Osteoblast (primary cell): ENCODE measurements around the gene CYP11A1. TPM values are rescaled to one million over a fixed set of nuclear protein-coding genes. Genes with fewer than 3 reads are reported as not detected.

Experiments
- DNase-seq: peaks from one replicate; pipeline ENCODE4 v3.0.0; 2011; ENCODE audit warnings: low spot score, mixed read lengths; ENCODE audit not compliant: insufficient read length; ENCODE audit errors: missing footprints
- H2AFZ ChIP-seq: 2 replicates; pipeline ENCODE4 v1.6.0; 2011; ENCODE audit warnings: mild to moderate bottlenecking, low read length
- H3K27ac ChIP-seq: 2 replicates; pipeline ENCODE4 v1.5.1; 2011; ENCODE audit warnings: mild to moderate bottlenecking, low read depth, low read length, moderate library complexity
- H3K27me3 ChIP-seq: 2 replicates; pipeline ENCODE4 v1.6.0; 2012; ENCODE audit warnings: mild to moderate bottlenecking, control low read depth, inconsistent platforms, low read length, moderate library complexity; ENCODE audit not compliant: insufficient read depth
- H3K36me3 ChIP-seq: 2 replicates; pipeline ENCODE4 v1.5.1; 2011; ENCODE audit warnings: mild to moderate bottlenecking, low read length, control low read depth, moderate library complexity; ENCODE audit not compliant: insufficient read depth
- H3K4me1 ChIP-seq: 2 replicates; pipeline ENCODE4 v1.5.1; 2011; ENCODE audit warnings: mild to moderate bottlenecking, low read length, control low read depth, moderate library complexity; ENCODE audit not compliant: insufficient read depth
- H3K4me2 ChIP-seq: 2 replicates; pipeline ENCODE4 v1.6.0; 2011; ENCODE audit warnings: mild to moderate bottlenecking, low read length; ENCODE audit not compliant: insufficient read depth
- H3K4me3 ChIP-seq: fragments of 200-600 bp; sonication (generic); 3 replicates; pipeline ENCODE4 v1.5.1; 2012; ENCODE audit warnings: mild to moderate bottlenecking, low read length, inconsistent platforms; ENCODE audit not compliant: insufficient read depth
- H3K79me2 ChIP-seq: 2 replicates; pipeline ENCODE4 v1.6.0; 2012; ENCODE audit warnings: mild to moderate bottlenecking, low read length, control low read depth, inconsistent platforms; ENCODE audit not compliant: insufficient read depth
- H3K9me3 ChIP-seq: 2 replicates; pipeline ENCODE4 v1.5.1; 2011; ENCODE audit warnings: low read depth, low read length, control low read depth
- H4K20me1 ChIP-seq: 2 replicates; pipeline ENCODE4 v1.6.0; 2012; ENCODE audit warnings: mild to moderate bottlenecking, low read length, control low read depth; ENCODE audit not compliant: insufficient read depth
- total RNA-seq: library from RNA; depleted of rRNA; stranded (reverse); fragments of >200 nt; gene quantifications from 2 replicates; pipeline ENCODE4 v1.2.3, GENCODE V29; 2012
- TF ChIP-seq, protein P1 (sequence below): IDR thresholded peaks from 2 replicates; pipeline ENCODE4 v1.5.1; 2011; ENCODE audit warnings: mild to moderate bottlenecking, low read depth, low read length, moderate library complexity; ENCODE audit errors: extremely low read depth

The CYP11A1 gene
- total RNA-seq, 1 donor = 1.4 TPM

GRCh38 chr15:74382004-74382816, 14.8 kb upstream of the CYP11A1 start:
- TF ChIP-seq, protein P1, sequence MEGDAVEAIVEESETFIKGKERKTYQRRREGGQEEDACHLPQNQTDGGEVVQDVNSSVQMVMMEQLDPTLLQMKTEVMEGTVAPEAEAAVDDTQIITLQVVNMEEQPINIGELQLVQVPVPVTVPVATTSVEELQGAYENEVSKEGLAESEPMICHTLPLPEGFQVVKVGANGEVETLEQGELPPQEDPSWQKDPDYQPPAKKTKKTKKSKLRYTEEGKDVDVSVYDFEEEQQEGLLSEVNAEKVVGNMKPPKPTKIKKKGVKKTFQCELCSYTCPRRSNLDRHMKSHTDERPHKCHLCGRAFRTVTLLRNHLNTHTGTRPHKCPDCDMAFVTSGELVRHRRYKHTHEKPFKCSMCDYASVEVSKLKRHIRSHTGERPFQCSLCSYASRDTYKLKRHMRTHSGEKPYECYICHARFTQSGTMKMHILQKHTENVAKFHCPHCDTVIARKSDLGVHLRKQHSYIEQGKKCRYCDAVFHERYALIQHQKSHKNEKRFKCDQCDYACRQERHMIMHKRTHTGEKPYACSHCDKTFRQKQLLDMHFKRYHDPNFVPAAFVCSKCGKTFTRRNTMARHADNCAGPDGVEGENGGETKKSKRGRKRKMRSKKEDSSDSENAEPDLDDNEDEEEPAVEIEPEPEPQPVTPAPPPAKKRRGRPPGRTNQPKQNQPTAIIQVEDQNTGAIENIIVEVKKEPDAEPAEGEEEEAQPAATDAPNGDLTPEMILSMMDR = peak; percentile 97
- H3K36me3 ChIP-seq = no peaks in the 10 kb centered on the region
- H3K79me2 ChIP-seq = no peaks in the 10 kb centered on the region
- H3K27me3 ChIP-seq = no peaks in the 10 kb centered on the region
- peak overlapping the region; percentile 77 for H3K27ac ChIP-seq
- no peaks in the 10 kb centered on the region for H4K20me1 ChIP-seq
- peaks cover 44% of the 10 kb centered on the region for H3K4me1 ChIP-seq
- H3K4me3 ChIP-seq = no peak overlapping the region
- peak overlapping the region; percentile 64 for H2AFZ ChIP-seq
- DNase-seq = peak; percentile 99
- peak overlapping the region; percentile 55 for H3K4me2 ChIP-seq
- H3K9me3 ChIP-seq = no peaks in the 10 kb centered on the region

DNA sequence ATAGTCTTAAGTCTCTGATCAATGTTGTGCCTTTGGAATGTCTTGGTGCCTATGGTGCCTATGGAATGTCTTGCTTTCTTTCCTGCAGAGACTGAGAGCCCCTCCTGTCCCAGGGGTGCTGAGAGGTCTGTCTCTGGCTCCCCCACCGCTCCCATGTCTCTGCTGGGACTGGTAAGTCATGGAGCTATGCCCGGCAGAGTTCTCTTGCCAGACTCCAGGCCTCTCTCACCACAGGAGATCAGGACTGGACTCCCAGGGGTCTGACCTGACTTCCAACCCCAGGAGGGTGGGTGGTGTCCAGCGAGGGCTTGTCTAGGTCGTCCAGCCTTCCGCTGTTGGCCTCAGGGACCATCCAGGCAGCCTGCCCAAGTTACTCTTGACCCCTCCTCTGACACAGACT, 14.0 kb upstream of the CYP11A1 start:
- peak overlapping the region; percentile 77 for H3K27ac ChIP-seq
- H3K4me2 ChIP-seq = peak overlapping the region; percentile 23
- H3K79me2 ChIP-seq = no peaks in the 10 kb centered on the region
- DNase-seq = peak; percentile 90
- no peak overlapping the region for H2AFZ ChIP-seq
- TF ChIP-seq, protein P1 = no peak
- no peak overlapping the region for H3K4me3 ChIP-seq
- no peaks in the 10 kb centered on the region for H3K36me3 ChIP-seq
- no peaks in the 10 kb centered on the region for H3K27me3 ChIP-seq
- no peaks in the 10 kb centered on the region for H4K20me1 ChIP-seq
- peaks cover 44% of the 10 kb centered on the region for H3K4me1 ChIP-seq
- H3K9me3 ChIP-seq = no peaks in the 10 kb centered on the region

DNA sequence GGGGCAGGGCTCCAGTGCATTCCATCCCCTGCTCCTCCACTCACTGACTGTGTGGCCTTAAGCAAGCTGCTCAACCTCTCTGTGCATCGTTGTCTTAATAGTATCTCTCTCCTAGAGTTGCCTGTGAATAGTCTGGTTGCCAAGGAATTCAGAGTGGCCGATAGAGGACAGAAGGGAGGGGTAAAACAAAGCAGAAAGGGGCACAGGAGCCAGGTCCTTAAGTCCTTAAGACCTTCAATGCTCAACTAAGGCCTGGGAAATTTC, 13.7 kb upstream of the CYP11A1 start:
- TF ChIP-seq, protein P1 = no peak
- Histone ChIP-seq H2AFZ (no peak overlapping the region), H4K20me1 (no peaks in the 10 kb centered on the region), H3K4me1 (peaks cover 43% of the 10 kb centered on the region), H3K27ac (peak overlapping the region; percentile 77), H3K36me3 (no peaks in the 10 kb centered on the region), H3K4me3 (no peak overlapping the region), H3K4me2 (peak overlapping the region; percentile 23), H3K27me3 (no peaks in the 10 kb centered on the region), H3K9me3 (no peaks in the 10 kb centered on the region), H3K79me2 (no peaks in the 10 kb centered on the region)
- DNase-seq = peak; percentile 37

DNA sequence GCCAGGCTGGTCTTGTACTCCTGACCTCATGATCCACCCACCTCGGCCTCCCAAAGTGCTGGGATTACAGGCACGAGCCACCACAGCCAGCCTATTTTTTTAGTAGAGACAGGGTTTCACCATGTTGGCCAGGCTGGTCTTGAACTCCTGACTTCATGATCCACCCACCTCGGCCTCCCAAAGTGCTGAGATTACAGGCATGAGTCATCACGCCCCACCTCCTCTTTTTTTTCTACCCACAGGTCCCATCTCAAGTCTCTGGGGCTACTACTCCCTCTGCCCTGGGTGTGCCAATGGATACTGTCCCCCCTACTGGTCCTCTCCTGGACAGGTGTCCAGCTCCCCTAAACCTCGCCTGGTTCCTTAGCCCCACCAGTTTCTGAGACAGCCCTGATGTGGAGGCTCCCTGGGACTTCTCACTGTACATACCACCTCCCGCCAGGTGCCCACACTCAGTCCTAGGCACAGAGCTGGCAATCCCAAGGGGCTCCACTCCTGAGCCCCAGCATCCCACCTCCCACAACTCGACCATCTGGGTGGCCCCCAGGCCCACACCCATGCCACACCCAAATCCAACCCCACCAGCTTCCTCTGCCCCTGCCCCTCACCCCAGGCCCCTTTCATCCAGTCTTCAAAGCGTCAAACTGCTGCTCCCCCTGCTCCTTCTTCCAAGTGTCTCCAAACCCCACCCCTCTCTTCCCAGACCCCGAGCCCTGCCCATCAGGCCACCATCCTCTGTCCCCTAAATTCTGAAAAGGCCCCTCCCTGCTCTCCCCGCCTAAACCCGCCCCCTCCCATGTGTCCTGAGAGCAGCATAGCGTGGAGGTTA, 13.1 kb upstream of the CYP11A1 start:
- Histone ChIP-seq H3K27me3 (no peaks in the 10 kb centered on the region), H3K9me3 (no peaks in the 10 kb centered on the region), H3K36me3 (no peaks in the 10 kb centered on the region), H4K20me1 (no peaks in the 10 kb centered on the region), H3K79me2 (no peaks in the 10 kb centered on the region), H3K4me2 (no peak overlapping the region), H3K4me1 (peaks cover 38% of the 10 kb centered on the region), H2AFZ (no peak overlapping the region), H3K27ac (peak overlapping the region; percentile 77), H3K4me3 (no peak overlapping the region)
- peak; percentile 79 for DNase-seq
- TF ChIP-seq, protein P1 = no peak
